H1 (cell line): ENCODE results near the gene TMBIM6. TPM values are rescaled to one million over a fixed set of nuclear protein-coding genes. Genes with fewer than 3 reads are reported as not detected.

Experiments used
- CTCF ChIA-PET: fragments of 300-600 bp; sonication (Branson Sonifier 250); formaldehyde crosslinking; loops from one replicate; lab custom pipeline; 2021; ENCODE audit not compliant: partially characterized antibody; lab: Charles Lee
- POLR2A ChIA-PET: fragments of 300-600 bp; sonication (Branson Sonifier 250); formaldehyde crosslinking; loops from one replicate; lab custom pipeline; 2021; ENCODE audit warnings: inconsistent platforms; ENCODE audit not compliant: partially characterized antibody; lab: Charles Lee
- DNase-seq, 2 experiments: peaks; one replicate each; pipeline versions ENCODE4 v3.0.0 to v3.0.0-alpha.2; 2010 to 2022; ENCODE audit warnings: low spot score in 2 of 2, low read depth in 1 of 2, mixed read lengths in 1 of 2
- FAIRE-seq: peaks from 2 replicates; lab custom pipeline; 2011; peaks lifted over from hg19 to GRCh38; lab: Jason Lieb, UNC
- H2AFZ ChIP-seq: 2 replicates; pipeline ENCODE4 v1.8.1; 2012; ENCODE audit warnings: low read length, inconsistent platforms
- H2AK5ac ChIP-seq: 2 replicates; pipeline ENCODE4 v1.6.1; 2013; ENCODE audit warnings: low read depth, low read length
- H2BK120ac ChIP-seq: replicated peaks from 2 replicates; pipeline ENCODE3; 2013; ENCODE audit warnings: low read depth, low read length, inconsistent platforms
- H2BK12ac ChIP-seq: 2 replicates; pipeline ENCODE4 v1.6.1; 2013; ENCODE audit warnings: low read depth, low read length
- H2BK15ac ChIP-seq: 2 replicates; pipeline ENCODE4 v1.6.1; 2013; ENCODE audit warnings: low read length
- H2BK20ac ChIP-seq: 2 replicates; pipeline ENCODE4 v1.6.1; 2013; ENCODE audit warnings: low read length
- H2BK5ac ChIP-seq: 2 replicates; pipeline ENCODE4 v1.6.1; 2013; ENCODE audit warnings: low read depth, low read length
- H3K14ac ChIP-seq: 2 replicates; pipeline ENCODE4 v1.6.1; 2013; ENCODE audit warnings: inconsistent platforms; ENCODE audit not compliant: insufficient read length
- H3K18ac ChIP-seq: 2 replicates; pipeline ENCODE4 v1.6.1; 2013; ENCODE audit warnings: low read length; ENCODE audit errors: extremely low read depth
- H3K23ac ChIP-seq: 2 replicates; pipeline ENCODE4 v1.6.1; 2013; ENCODE audit warnings: inconsistent platforms; ENCODE audit not compliant: insufficient read length
- H3K23me2 ChIP-seq: 2 replicates; pipeline ENCODE4 v1.6.1; 2013; ENCODE audit warnings: low read depth, low read length
- H3K27ac ChIP-seq: 2 replicates; pipeline ENCODE4 v1.6.1; 2011; ENCODE audit warnings: low read depth, low read length, inconsistent platforms
- H3K27me3 ChIP-seq, 4 experiments: replicated peaks in 1 of 4; 1 replicate in 1 of 4; 2 replicates in 3 of 4; pipeline versions ENCODE4 v1.6.1 to v1.8.1; 2011 to 2013; ENCODE audit warnings: low read length in 3 of 4, mild to moderate bottlenecking in 3 of 4, inconsistent platforms in 2 of 4, mixed read lengths in 2 of 4, moderate library complexity in 1 of 4; ENCODE audit not compliant: control insufficient read depth in 3 of 4, insufficient read depth in 3 of 4; ENCODE audit errors: extremely low read depth in 1 of 4
- H3K36me3 ChIP-seq, 4 experiments: 2 replicates each; pipeline versions ENCODE4 v1.6.1 to v1.8.1; 2011 to 2013; ENCODE audit warnings: mild to moderate bottlenecking in 4 of 4, low read length in 3 of 4, moderate library complexity in 2 of 4, control low read depth in 1 of 4, inconsistent platforms in 1 of 4; ENCODE audit not compliant: insufficient read depth in 4 of 4, control insufficient read depth in 2 of 4
- H3K4ac ChIP-seq: replicated peaks from 2 replicates; pipeline ENCODE3; 2013; ENCODE audit warnings: low read length, low read depth, mixed read lengths, inconsistent platforms; ENCODE audit not compliant: insufficient read length
- H3K4me1 ChIP-seq, 4 experiments: replicated peaks in 1 of 4; 1 replicate in 1 of 4; 2 replicates in 3 of 4; pipeline versions ENCODE4 v1.6.1 to v1.8.1; 2011 to 2013; ENCODE audit warnings: low read length in 3 of 4, inconsistent platforms in 2 of 4, mixed read lengths in 1 of 4; ENCODE audit not compliant: insufficient read depth in 4 of 4, control insufficient read depth in 3 of 4
- H3K4me2 ChIP-seq, 2 experiments: 2 replicates each; pipeline versions ENCODE4 v1.6.1 to v1.8.1; 2011 to 2013; ENCODE audit warnings: low read depth in 2 of 2, low read length in 2 of 2, control low read depth in 1 of 2, inconsistent platforms in 1 of 2, mild to moderate bottlenecking in 1 of 2; ENCODE audit not compliant: insufficient read depth in 1 of 2
- H3K4me3 ChIP-seq, 4 experiments: fragments of 200-600, 300-600 bp in 1 of 4; sonication (generic), shearing (Covaris generic), sonication (Bioruptor Twin) in 1 of 4; 2 replicates each; pipeline versions ENCODE4 v1.5.1 to v1.8.1; 2011 to 2016; ENCODE audit warnings: low read length in 4 of 4, low read depth in 3 of 4, control low read depth in 2 of 4, inconsistent platforms in 2 of 4, mild to moderate bottlenecking in 2 of 4, mixed read lengths in 1 of 4, moderate library complexity in 1 of 4; ENCODE audit not compliant: insufficient read depth in 2 of 4; ENCODE audit errors: extremely low read depth in 1 of 4
- H3K56ac ChIP-seq: replicated peaks from 2 replicates; pipeline ENCODE3; 2013; ENCODE audit warnings: low read depth, mild to moderate bottlenecking, mixed read lengths, low read length, inconsistent platforms; ENCODE audit not compliant: insufficient read length
- H3K79me1 ChIP-seq: 2 replicates; pipeline ENCODE4 v1.6.1; 2013; ENCODE audit warnings: low read depth, low read length, control low read depth
- H3K79me2 ChIP-seq, 2 experiments: 2 replicates each; pipeline versions ENCODE4 v1.6.1 to v1.8.1; 2012 to 2013; ENCODE audit warnings: low read length in 2 of 2, mild to moderate bottlenecking in 2 of 2, inconsistent platforms in 1 of 2; ENCODE audit not compliant: insufficient read depth in 2 of 2, control insufficient read depth in 1 of 2
- H3K9ac ChIP-seq, 4 experiments: replicated peaks in 1 of 4; 1 replicate in 1 of 4; 2 replicates in 3 of 4; pipeline versions ENCODE4 v1.6.1 to v1.8.1; 2011 to 2013; ENCODE audit warnings: low read depth in 3 of 4, low read length in 3 of 4, control low read depth in 2 of 4, mild to moderate bottlenecking in 2 of 4, moderate library complexity in 2 of 4, inconsistent platforms in 1 of 4; ENCODE audit errors: extremely low read depth in 1 of 4
- H3K9me3 ChIP-seq, 2 experiments: 2 replicates each; pipeline versions ENCODE4 v1.6.1 to v1.8.1; 2012 to 2013; ENCODE audit warnings: mild to moderate bottlenecking in 2 of 2, moderate library complexity in 2 of 2, control low read depth in 1 of 2, inconsistent platforms in 1 of 2, low read depth in 1 of 2, low read length in 1 of 2, mixed read lengths in 1 of 2; ENCODE audit not compliant: insufficient read depth in 2 of 2
- H4K20me1 ChIP-seq, 2 experiments: replicated peaks in 1 of 2; 2 replicates each; pipeline versions ENCODE3 to v1.8.1; 2011 to 2013; ENCODE audit warnings: inconsistent platforms in 2 of 2, low read length in 2 of 2, mild to moderate bottlenecking in 1 of 2; ENCODE audit not compliant: insufficient read depth in 2 of 2, control insufficient read depth in 1 of 2
- H4K5ac ChIP-seq: 2 replicates; pipeline ENCODE4 v1.6.1; 2013; ENCODE audit warnings: low read length, low read depth, mixed read lengths, inconsistent platforms; ENCODE audit not compliant: insufficient read length
- H4K8ac ChIP-seq: 2 replicates; pipeline ENCODE4 v1.8.0; 2013; ENCODE audit warnings: mild to moderate bottlenecking, moderate library complexity, low read length, inconsistent platforms; ENCODE audit not compliant: insufficient read depth; ENCODE audit errors: extremely low read depth
- H4K91ac ChIP-seq: replicated peaks from 2 replicates; pipeline ENCODE3; 2013; ENCODE audit warnings: low read length, mixed read lengths, inconsistent platforms; ENCODE audit not compliant: insufficient read length
- CTCF ChIP-seq, 3 experiments: IDR thresholded peaks; 1 replicate in 2 of 3; 2 replicates in 1 of 3; pipeline versions ENCODE4 v1.5.1 to v1.6.1; 2011; ENCODE audit warnings: low read length in 3 of 3, mild to moderate bottlenecking in 3 of 3, inconsistent platforms in 2 of 3, low read depth in 1 of 3, moderate library complexity in 1 of 3; ENCODE audit not compliant: insufficient read depth in 1 of 3; ENCODE audit errors: control extremely low read depth in 1 of 3
- POLR2AphosphoS5 ChIP-seq: IDR thresholded peaks from 2 replicates; pipeline ENCODE4 v1.6.1; 2011; ENCODE audit warnings: low read depth, low read length
- SIN3A ChIP-seq, 2 experiments: IDR thresholded peaks in 1 of 2; conservative IDR thresholded peaks in 1 of 2; 2 replicates each; pipeline ENCODE4 v1.6.1; 2011 to 2012; ENCODE audit warnings: low read length in 2 of 2, improper control_type of control experiment in 1 of 2, low read depth in 1 of 2, mild to moderate bottlenecking in 1 of 2
- WGBS, 2 experiments: shearing (Covaris generic) in 1 of 2; methylation state at CpG; one replicate each; pipeline versions ENCODE4 v1.1.6 to v1.1.7; 2013 to 2015; ENCODE audit warnings: low lambda C conversion rate in 2 of 2, mixed read lengths in 2 of 2, inconsistent platforms in 1 of 2, low coverage in 1 of 2, missing lambda C conversion rate in 1 of 2; ENCODE audit not compliant: insufficient replicate concordance in 2 of 2, insufficient coverage in 1 of 2, insufficient read length in 1 of 2; ENCODE audit errors: extremely low coverage in 1 of 2, missing lambda C conversion rate in 1 of 2; 5-methylcytosine and 5-hydroxymethylcytosine counted together
- polyA plus RNA-seq, 7 experiments: library from polyadenylated mRNA; depleted of rRNA in 3 of 7; stranded (reverse) in 5 of 7; unstranded in 2 of 7; fragments of >200 nt in 5 of 7; fragments of 200-250 nt in 2 of 7; gene quantifications; 1 replicate in 5 of 7; 2 replicates in 1 of 7; 4 replicates in 1 of 7; pipeline versions ENCODE4 v1.2.1 to v1.2.3, GENCODE V29; 2011 to 2013; ENCODE audit warnings: missing spikeins in 2 of 7, mixed read lengths in 2 of 7
- total RNA-seq: library from RNA; stranded (reverse); fragmentation: NEBNext Ultra II Directional; extraction: Animal tissue kit (Norgen Biotek cat#: 25700); gene quantifications from 2 replicates; pipeline ENCODE4 v1.2.1, GENCODE V29; 2021

TMBIM6 gene
- total and polyA plus RNA-seq, 2 of the 8 experiments (the other 6 are each of a cell fraction or from before 2014, with no cell fraction given), result 423 to 556 TPM

- Histone ChIP-seq H3K9me3 (no peaks in the 10 kb centered on the region), H3K4me3 (no peak overlapping the region), H2AFZ (no peak overlapping the region), H3K56ac (no peak overlapping the region), H4K91ac (no peak overlapping the region), H4K8ac (no peak overlapping the region), H3K27me3 (no peaks in the 10 kb centered on the region), H3K9ac (no peak overlapping the region), H2BK15ac (no peak overlapping the region), H2AK5ac (no peak overlapping the region), H3K4ac (no peak overlapping the region), H3K4me2 (no peak overlapping the region; a peak in 1 of 4 replicates), H2BK20ac (no peak overlapping the region), H2BK12ac (no peak overlapping the region), H4K20me1 (peaks cover 0 to 3% of the 10 kb centered on the region in 2 experiments), H3K23me2 (no peaks in the 10 kb centered on the region; the same call in 1 of the 2 replicates), H3K36me3 (peaks cover 0 to 2% (median 0%) of the 10 kb centered on the region in 4 experiments; a peak in 2 of 8 replicates), H4K5ac (no peak overlapping the region), H2BK5ac (no peak overlapping the region), H3K14ac (no peak overlapping the region), H3K27ac (no peak overlapping the region), H3K18ac (no peak overlapping the region), H3K79me1 (peaks cover 9% of the 10 kb centered on the region), H3K79me2 (peaks cover 0 to 15% of the 10 kb centered on the region in 2 experiments; a peak in 1 of 4 replicates), H3K23ac (no peak overlapping the region), H2BK120ac (no peak overlapping the region), H3K4me1 (peaks cover 16 to 35% (median 22%) of the 10 kb centered on the region in 4 experiments)
- WGBS, 2 experiments, result 95% methylated on average over 4 of the region's 4 CpGs; no CpG with 5 or more reads in 1 of the 2 experiments
- FAIRE-seq, result no peak
- CTCF ChIA-PET, result interaction anchor here (0.9 to 6.4 kb wide), 3 partner anchors 10 to 26 kb away, joined by 3 to 44 read pairs (median 5); no protein-coding TSS in a partner anchor
- DNase-seq, result no peak
- POLR2A ChIA-PET, result interaction anchor here (2.9 to 4.7 kb wide), 3 partner anchors 9 to 15 kb away, joined by 12 to 59 read pairs (median 16); partner anchors contain the start of gene NCKAP5L
- TF ChIP-seq CTCF (IDR thresholded peaks at IDR 0.05; ENCODE audit: control extremely low read depth in 1 of 3, insufficient read depth in 1 of 3, low read depth in 1 of 3, low read length in 3 of 3) (no peak), SIN3A (conservative IDR thresholded peaks at IDR 0.05 in 1 of 2, IDR thresholded peaks at IDR 0.05 in 1 of 2; ENCODE audit: low read depth in 1 of 2, low read length in 2 of 2) (no peak), POLR2AphosphoS5 (no peak)
Observed at GRCh38 chr12:49811961-49812401, 70.6 kb downstream of the TMBIM6 start.
